ENCODE measurements around the gene ARL5A.

Gene ARL5A

GRCh38 chr2:151815821-151816489 lies 12.3 kb downstream of the ARL5A start:
- Histone ChIP-seq H3K4me1 (ENCODE audit: control insufficient read depth, insufficient read depth, low read depth, low read length) (peaks cover 2% of the 10 kb centered on the region), H3K4ac (ENCODE audit: low read depth in 1 of 2, low read length in 2 of 2) (no peak overlapping the region), H2AK5ac (ENCODE audit: low read length, severe bottlenecking) (no peak overlapping the region), H3K79me1 (replicated peaks; ENCODE audit: low read length, poor library complexity, severe bottlenecking) (peaks cover 9% of the 10 kb centered on the region), H4K91ac (ENCODE audit: low read length) (no peak overlapping the region), H3K23ac (ENCODE audit: low read length in 2 of 2) (no peak overlapping the region), H3K36me3 (ENCODE audit: control insufficient read depth in 1 of 2, insufficient read depth in 2 of 2, low read depth in 1 of 2, low read length in 2 of 2) (peaks cover 11 to 32% of the 10 kb centered on the region in 2 experiments), H3K27me3 (ENCODE audit: control insufficient read depth in 1 of 2, insufficient read depth in 1 of 2, low read length in 2 of 2) (no peaks in the 10 kb centered on the region), H2AFZ (ENCODE audit: low read depth, low read length) (no peak overlapping the region), H3K18ac (ENCODE audit: low read depth in 1 of 2, low read length in 2 of 2) (no peak overlapping the region), H3K27ac (ENCODE audit: low read length, poor library complexity, severe bottlenecking) (no peak overlapping the region), H3K4me3 (ENCODE audit: insufficient read depth in 1 of 2, low read depth in 1 of 2, low read length in 2 of 2) (no peak overlapping the region), H3K4me2 (ENCODE audit: low read length, poor library complexity, severe bottlenecking) (no peak overlapping the region), H4K8ac (ENCODE audit: low read length) (no peak overlapping the region), H3K9ac (ENCODE audit: low read length) (no peak overlapping the region), H2BK120ac (ENCODE audit: low read depth, low read length) (no peak overlapping the region), H2BK12ac (ENCODE audit: low read length in 2 of 2) (no peak overlapping the region), H3K14ac (ENCODE audit: low read length in 2 of 2) (no peak overlapping the region), H2BK5ac (ENCODE audit: low read depth, low read length, poor library complexity, severe bottlenecking) (no peak overlapping the region), H3K9me3 (ENCODE audit: control insufficient read depth, low read length) (no peaks in the 10 kb centered on the region), H2BK15ac (ENCODE audit: low read depth, poor library complexity, severe bottlenecking) (no peak overlapping the region)
- WGBS = 94% methylated on average over 9 of the region's 9 CpGs
- DNase-seq = no peak

DNA sequence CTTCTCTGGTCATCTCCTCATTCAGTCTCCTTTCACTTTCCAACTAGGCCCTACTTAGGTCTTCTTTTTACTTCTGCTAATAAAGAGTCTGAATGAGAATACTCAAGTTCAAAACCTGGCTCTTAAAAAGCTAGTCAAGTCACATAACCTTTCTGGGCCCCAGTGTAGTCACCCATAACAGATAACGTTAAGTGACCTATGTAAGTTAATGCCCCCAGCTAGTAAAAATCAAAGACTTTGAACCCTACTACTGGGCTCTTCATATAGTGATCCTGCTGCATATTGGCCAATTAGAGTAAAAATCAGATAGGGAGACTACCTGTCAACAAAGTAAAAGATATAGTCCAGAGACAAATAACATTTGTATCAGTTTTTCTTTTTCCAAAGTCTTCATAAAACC lies 17.7 kb downstream of the ARL5A start:
- no peak overlapping the region for H3K18ac ChIP-seq (ENCODE audit: low read depth in 1 of 2, low read length in 2 of 2)
- H3K36me3 ChIP-seq (ENCODE audit: control insufficient read depth in 1 of 2, insufficient read depth in 2 of 2, low read depth in 1 of 2, low read length in 2 of 2) = peaks cover 9 to 61% of the 10 kb centered on the region in 2 experiments
- H2AK5ac ChIP-seq (ENCODE audit: low read length, severe bottlenecking) = no peak overlapping the region
- H2BK12ac ChIP-seq (ENCODE audit: low read length in 2 of 2) = no peak overlapping the region
- H4K8ac ChIP-seq (ENCODE audit: low read length) = no peak overlapping the region
- H3K4me3 ChIP-seq (ENCODE audit: insufficient read depth in 1 of 2, low read depth in 1 of 2, low read length in 2 of 2) = no peak overlapping the region
- no peak overlapping the region for H2BK15ac ChIP-seq (ENCODE audit: low read depth, poor library complexity, severe bottlenecking)
- H3K14ac ChIP-seq (ENCODE audit: low read length in 2 of 2) = no peak overlapping the region
- no peak overlapping the region for H3K4me2 ChIP-seq (ENCODE audit: low read length, poor library complexity, severe bottlenecking)
- H2BK120ac ChIP-seq (ENCODE audit: low read depth, low read length) = no peak overlapping the region
- no peak for DNase-seq
- no peak overlapping the region for H3K9ac ChIP-seq (ENCODE audit: low read length)
- H3K27me3 ChIP-seq (ENCODE audit: control insufficient read depth in 1 of 2, insufficient read depth in 1 of 2, low read length in 2 of 2) = no peaks in the 10 kb centered on the region
- H3K4ac ChIP-seq (ENCODE audit: low read depth in 1 of 2, low read length in 2 of 2) = no peak overlapping the region
- H2BK5ac ChIP-seq (ENCODE audit: low read depth, low read length, poor library complexity, severe bottlenecking) = no peak overlapping the region
- peaks cover 10% of the 10 kb centered on the region for H3K79me1 ChIP-seq (replicated peaks; ENCODE audit: low read length, poor library complexity, severe bottlenecking)
- H3K27ac ChIP-seq (ENCODE audit: low read length, poor library complexity, severe bottlenecking) = no peak overlapping the region
- no peaks in the 10 kb centered on the region for H3K9me3 ChIP-seq (ENCODE audit: control insufficient read depth, low read length)
- H3K4me1 ChIP-seq (ENCODE audit: control insufficient read depth, insufficient read depth, low read depth, low read length) = peaks cover 1% of the 10 kb centered on the region
- H3K23ac ChIP-seq (ENCODE audit: low read length in 2 of 2) = no peak overlapping the region
- WGBS = 100% methylated on average over 1 of the region's 1 CpG
- no peak overlapping the region for H2AFZ ChIP-seq (ENCODE audit: low read depth, low read length)
- H4K91ac ChIP-seq (ENCODE audit: low read length) = no peak overlapping the region

DNA sequence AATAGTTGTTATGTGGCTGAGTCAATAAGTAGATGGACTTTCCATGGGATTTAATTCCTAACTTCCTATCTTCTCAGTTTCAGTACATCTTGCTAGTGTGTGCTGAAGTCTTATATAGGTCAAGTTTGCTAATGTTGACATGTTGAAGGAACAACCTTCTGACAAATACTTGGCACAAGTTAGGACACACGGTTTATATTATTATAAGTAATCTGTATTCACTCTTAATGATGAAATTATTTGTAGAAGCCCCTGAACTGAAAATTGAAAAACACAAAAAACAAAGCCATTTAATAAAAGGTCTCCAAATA lies 19.2 kb downstream of the ARL5A start:
- no peak overlapping the region for H2AK5ac ChIP-seq (ENCODE audit: low read length, severe bottlenecking)
- H2BK12ac ChIP-seq (ENCODE audit: low read length in 2 of 2) = no peak overlapping the region
- H2BK120ac ChIP-seq (ENCODE audit: low read depth, low read length) = no peak overlapping the region

GRCh38 chr2:151808258-151809072 lies 19.8 kb downstream of the ARL5A start:
- Histone ChIP-seq H2AK5ac (ENCODE audit: low read length, severe bottlenecking) (no peak overlapping the region), H4K91ac (ENCODE audit: low read length) (no peak overlapping the region), H3K4me1 (ENCODE audit: control insufficient read depth, insufficient read depth, low read depth, low read length) (peaks cover 1% of the 10 kb centered on the region), H3K36me3 (ENCODE audit: control insufficient read depth in 1 of 2, insufficient read depth in 2 of 2, low read depth in 1 of 2, low read length in 2 of 2) (peaks cover 10 to 65% of the 10 kb centered on the region in 2 experiments), H3K9me3 (ENCODE audit: control insufficient read depth, low read length) (no peaks in the 10 kb centered on the region), H3K27me3 (ENCODE audit: control insufficient read depth in 1 of 2, insufficient read depth in 1 of 2, low read length in 2 of 2) (no peaks in the 10 kb centered on the region), H3K4me2 (ENCODE audit: low read length, poor library complexity, severe bottlenecking) (no peak overlapping the region), H3K79me1 (replicated peaks; ENCODE audit: low read length, poor library complexity, severe bottlenecking) (peaks cover 10% of the 10 kb centered on the region), H2BK5ac (ENCODE audit: low read depth, low read length, poor library complexity, severe bottlenecking) (no peak overlapping the region), H4K8ac (ENCODE audit: low read length) (no peak overlapping the region), H2AFZ (ENCODE audit: low read depth, low read length) (no peak overlapping the region), H2BK12ac (ENCODE audit: low read length in 2 of 2) (no peak overlapping the region), H3K4me3 (ENCODE audit: insufficient read depth in 1 of 2, low read depth in 1 of 2, low read length in 2 of 2) (no peak overlapping the region), H3K18ac (ENCODE audit: low read depth in 1 of 2, low read length in 2 of 2) (no peak overlapping the region), H3K14ac (ENCODE audit: low read length in 2 of 2) (no peak overlapping the region), H3K9ac (ENCODE audit: low read length) (no peak overlapping the region), H3K27ac (ENCODE audit: low read length, poor library complexity, severe bottlenecking) (no peak overlapping the region), H3K4ac (ENCODE audit: low read depth in 1 of 2, low read length in 2 of 2) (no peak overlapping the region), H3K23ac (ENCODE audit: low read length in 2 of 2) (no peak overlapping the region), H2BK120ac (ENCODE audit: low read depth, low read length) (no peak overlapping the region), H2BK15ac (ENCODE audit: low read depth, poor library complexity, severe bottlenecking) (no peak overlapping the region)
- 100% methylated on average over 3 of the region's 5 CpGs for WGBS
- peak; percentile 24 for DNase-seq

More for the DNA sequence above, 19.2 kb downstream of the ARL5A start:
- no peak overlapping the region for H3K18ac ChIP-seq (ENCODE audit: low read depth in 1 of 2, low read length in 2 of 2)
- no peak overlapping the region for H2BK5ac ChIP-seq (ENCODE audit: low read depth, low read length, poor library complexity, severe bottlenecking)
- no CpG with 5 or more reads among the region's 1 CpG for WGBS
- DNase-seq = no peak
- H3K27ac ChIP-seq (ENCODE audit: low read length, poor library complexity, severe bottlenecking) = no peak overlapping the region
- H3K4me3 ChIP-seq (ENCODE audit: insufficient read depth in 1 of 2, low read depth in 1 of 2, low read length in 2 of 2) = no peak overlapping the region
- no peak overlapping the region for H3K4me2 ChIP-seq (ENCODE audit: low read length, poor library complexity, severe bottlenecking)
- no peak overlapping the region for H4K8ac ChIP-seq (ENCODE audit: low read length)
- H3K9ac ChIP-seq (ENCODE audit: low read length) = no peak overlapping the region
- peaks cover 1% of the 10 kb centered on the region for H3K4me1 ChIP-seq (ENCODE audit: control insufficient read depth, insufficient read depth, low read depth, low read length)
- peaks cover 10% of the 10 kb centered on the region for H3K79me1 ChIP-seq (replicated peaks; ENCODE audit: low read length, poor library complexity, severe bottlenecking)
- H4K91ac ChIP-seq (ENCODE audit: low read length) = no peak overlapping the region
- H2BK15ac ChIP-seq (ENCODE audit: low read depth, poor library complexity, severe bottlenecking) = no peak overlapping the region
- no peak overlapping the region for H2AFZ ChIP-seq (ENCODE audit: low read depth, low read length)
- no peak overlapping the region for H3K23ac ChIP-seq (ENCODE audit: low read length in 2 of 2)
- no peaks in the 10 kb centered on the region for H3K9me3 ChIP-seq (ENCODE audit: control insufficient read depth, low read length)
- peaks cover 9 to 68% of the 10 kb centered on the region in 2 experiments for H3K36me3 ChIP-seq (ENCODE audit: control insufficient read depth in 1 of 2, insufficient read depth in 2 of 2, low read depth in 1 of 2, low read length in 2 of 2)
- H3K4ac ChIP-seq (ENCODE audit: low read depth in 1 of 2, low read length in 2 of 2) = no peak overlapping the region
- H3K14ac ChIP-seq (ENCODE audit: low read length in 2 of 2) = no peak overlapping the region
- H3K27me3 ChIP-seq (ENCODE audit: control insufficient read depth in 1 of 2, insufficient read depth in 1 of 2, low read length in 2 of 2) = no peaks in the 10 kb centered on the region

All from mesenchymal stem cell (in vitro differentiated cells and primary cell).